Activated naive CD8-positive, alpha-beta T cell treated with anti-CD3 and anti-CD28 coated beads, Interleukin-2, amount 50 U/mL, for 16 hours (primary cell): Measurements from ENCODE around the gene HIP1R.
"Not testable (repeated sequence)": the region's sequence is repeated elsewhere in the genome, so short reads cannot be mapped to it uniquely, and the experiment has no call there.

Experiments
- DNase-seq: peaks from one replicate; pipeline ENCODE4 v3.0.0-alpha.2; 2020; ENCODE audit warnings: low read depth, low spot score

The HIP1R gene

GRCh38 chr12:122872815-122873361 lies 37.6 kb downstream of the HIP1R start:
- no peak for DNase-seq

- DNase-seq: no peak
These were observed 38.3 kb downstream of the HIP1R start for GRCh38 chr12:122873540-122873939.

- peak; percentile 28 for DNase-seq
These were observed 38.8 kb downstream of the HIP1R start for GRCh38 chr12:122874081-122874480.

- DNase-seq: no peak
These were observed 40.4 kb downstream of the HIP1R start for GRCh38 chr12:122875590-122876220.

- not testable (repeated sequence) for DNase-seq
These were observed 41.0 kb downstream of the HIP1R start for GRCh38 chr12:122876281-122876680.

- no peak for DNase-seq
These were observed 41.5 kb downstream of the HIP1R start for GRCh38 chr12:122876731-122877130.

DNA sequence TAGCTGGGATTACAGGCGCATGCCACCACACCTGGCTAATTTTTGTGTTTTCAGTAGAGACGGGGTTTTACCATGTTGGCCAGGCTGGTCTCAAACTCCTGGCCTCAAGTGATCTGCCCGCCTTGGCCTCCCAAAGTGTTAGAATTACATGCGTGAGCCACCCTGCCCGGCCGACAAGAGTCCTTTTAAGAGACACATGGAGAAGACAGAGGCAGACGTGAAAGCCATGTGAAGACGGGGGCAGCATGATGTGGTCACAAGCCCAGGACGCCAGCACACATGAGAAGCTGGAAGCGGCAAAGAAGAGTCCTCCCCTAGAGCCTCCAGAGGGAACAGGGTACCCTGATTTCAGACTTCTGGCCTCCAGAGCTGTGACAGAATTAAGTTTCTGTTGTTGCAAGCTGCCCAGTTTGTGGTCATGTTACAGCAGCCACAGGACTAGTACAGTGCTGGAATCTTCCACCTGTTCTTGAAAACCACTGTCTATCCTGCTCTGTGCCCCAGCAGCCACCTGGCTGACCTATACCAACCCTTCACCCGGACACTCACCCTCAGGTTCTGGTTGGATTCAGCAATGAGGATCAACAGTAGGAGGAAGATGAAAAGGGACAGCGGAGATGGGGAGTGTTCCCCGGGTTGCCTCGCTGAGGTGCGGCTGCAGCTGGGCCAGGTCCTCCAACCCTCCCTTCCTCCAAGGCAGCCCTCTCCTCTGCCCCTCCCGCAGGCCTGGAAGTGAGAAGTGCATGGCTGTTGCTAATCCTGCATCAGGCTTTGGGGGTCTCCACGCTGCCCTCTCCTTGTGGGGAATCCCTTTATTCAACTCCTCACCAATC lies 43.7 kb downstream of the HIP1R start:
- no peak for DNase-seq

DNA sequence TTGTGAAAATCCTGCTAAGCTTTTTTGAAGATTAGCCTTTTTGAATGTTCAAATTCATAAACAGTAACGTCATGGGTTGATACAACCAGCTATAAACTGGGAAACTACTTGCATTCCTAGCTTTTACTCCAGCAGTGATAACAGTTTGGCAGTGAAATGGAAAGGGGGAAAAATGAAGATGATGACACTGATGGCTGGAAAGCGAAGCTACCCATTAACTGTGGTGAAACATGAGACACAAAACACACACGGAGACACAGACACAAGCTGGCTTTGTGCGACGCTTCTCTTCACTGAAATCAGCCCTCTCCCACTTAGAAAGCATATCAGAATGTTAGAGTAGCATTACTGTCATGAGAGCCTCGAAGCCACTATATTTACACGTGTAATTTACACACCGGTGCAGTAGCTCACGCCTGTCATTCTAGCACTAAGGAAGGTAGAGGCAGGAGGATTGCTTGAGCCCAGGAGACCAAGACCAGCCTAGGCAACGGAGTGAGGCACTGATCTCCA lies 45.0 kb downstream of the HIP1R start:
- no peak for DNase-seq

DNA sequence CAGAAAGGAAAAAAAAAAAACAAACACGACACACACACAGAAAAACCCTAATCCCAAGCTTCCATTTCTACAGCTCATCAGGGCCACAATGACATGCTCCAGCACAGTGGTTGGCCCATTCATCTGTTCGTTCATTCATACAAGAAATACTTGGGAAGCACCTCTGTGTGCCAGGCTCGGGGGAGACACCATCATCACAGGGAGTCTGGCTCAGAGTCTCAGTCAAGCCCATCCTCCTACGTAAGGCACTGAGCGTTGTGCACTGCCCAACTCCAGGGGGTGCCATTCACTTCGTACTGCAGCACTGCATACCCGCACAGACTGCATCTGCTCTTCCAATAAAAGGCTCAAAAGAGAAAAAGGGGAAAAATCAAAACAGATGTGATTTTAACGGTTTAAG lies 45.4 kb downstream of the HIP1R start:
- no peak for DNase-seq

GRCh38 chr12:122882908-122883558 lies 47.8 kb downstream of the HIP1R start:
- DNase-seq: no peak

- no peak for DNase-seq
These were observed 49.0 kb downstream of the HIP1R start for GRCh38 chr12:122884091-122884826.

GRCh38 chr12:122884860-122885259 lies 49.6 kb downstream of the HIP1R start:
- DNase-seq: no peak

GRCh38 chr12:122886161-122886560 lies 50.9 kb downstream of the HIP1R start:
- no peak for DNase-seq

GRCh38 chr12:122886851-122887818 lies 51.9 kb downstream of the HIP1R start:
- no peak for DNase-seq

DNA sequence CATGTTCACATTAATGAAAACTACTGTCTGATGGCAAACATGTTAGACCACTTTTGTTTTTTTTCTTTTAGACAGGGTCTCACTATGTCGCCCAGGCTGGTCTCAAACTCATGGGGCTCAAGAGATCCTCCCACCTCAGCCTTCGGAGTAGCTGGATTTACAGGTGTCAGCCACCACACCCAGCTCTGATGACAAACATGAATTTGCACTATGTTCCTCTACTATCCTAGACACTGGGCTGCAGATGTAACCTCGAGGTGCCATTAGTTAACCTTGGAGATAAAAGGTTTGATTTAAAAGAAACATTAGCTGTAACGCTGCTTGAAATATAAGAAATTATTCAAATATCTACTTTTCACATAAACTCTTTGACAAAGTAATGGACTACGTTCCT lies 52.6 kb downstream of the HIP1R start:
- no peak for DNase-seq

- DNase-seq: no peak
These were observed 53.0 kb downstream of the HIP1R start for GRCh38 chr12:122888232-122888752.

GRCh38 chr12:122889761-122890520 lies 54.7 kb downstream of the HIP1R start:
- no peak for DNase-seq

GRCh38 chr12:122891661-122892525 lies 56.6 kb downstream of the HIP1R start:
- no peak for DNase-seq
